ENCODE measurements around the gene METRN.

The METRN gene

GRCh38 chr16:670485-671352, 44.2 kb upstream of the METRN start:
- Histone ChIP-seq H3K4me1 (ENCODE audit: low read length) (peaks cover 11% of the 10 kb centered on the region; the same call in 1 of the 2 replicates), H3K36me3 (replicated peaks; ENCODE audit: insufficient read depth, low read length) (no peaks in the 10 kb centered on the region; the same call in 1 of the 2 replicates), H3F3A (ENCODE audit: insufficient read depth, low read length) (no peaks in the 10 kb centered on the region), H3K79me2 (ENCODE audit: low read length) (peaks cover 24% of the 10 kb centered on the region), H3K9me2 (replicated peaks; ENCODE audit: insufficient read depth, low read length) (no peaks in the 10 kb centered on the region), H3K4me3 (ENCODE audit: low read length) (no peak overlapping the region), H3K9me3 (replicated peaks; ENCODE audit: insufficient read depth, low read length) (no peaks in the 10 kb centered on the region), H3K4me2 (ENCODE audit: low read depth, low read length) (no peak overlapping the region), H3K27ac (ENCODE audit: low read length) (no peak overlapping the region), H3K9ac (ENCODE audit: low read length) (no peak overlapping the region), H3K27me3 (replicated peaks; ENCODE audit: insufficient read depth, low read length) (no peaks in the 10 kb centered on the region), H2AFZ (ENCODE audit: low read length) (no peak overlapping the region), H4K20me1 (ENCODE audit: insufficient read depth, low read length) (no peaks in the 10 kb centered on the region)
- TF ChIP-seq EZH2phosphoT487 (IDR thresholded peaks at IDR 0.05; ENCODE audit: low read length): no peak
- DNase-seq: no peak

- no peak overlapping the region for H3K27ac ChIP-seq (ENCODE audit: low read length)
- TF ChIP-seq EZH2phosphoT487 (IDR thresholded peaks at IDR 0.05; ENCODE audit: low read length) (no peak), EZH2 (optimal IDR thresholded peaks at IDR 0.05; ENCODE audit: low read depth, low read length) (no peak), CTCF (IDR thresholded peaks at IDR 0.05; ENCODE audit: low read length) (no peak)
These were observed 43.4 kb upstream of the METRN start for GRCh38 chr16:671353-672131.

GRCh38 chr16:672371-672770, 42.5 kb upstream of the METRN start:
- no peaks in the 10 kb centered on the region; the same call in 1 of the 2 replicates for H3K36me3 ChIP-seq (replicated peaks; ENCODE audit: insufficient read depth, low read length)
- no peaks in the 10 kb centered on the region for H4K20me1 ChIP-seq (ENCODE audit: insufficient read depth, low read length)
- H3K4me3 ChIP-seq (ENCODE audit: low read length): no peak overlapping the region
- H2AFZ ChIP-seq (ENCODE audit: low read length): no peak overlapping the region
- H3F3A ChIP-seq (ENCODE audit: insufficient read depth, low read length): no peaks in the 10 kb centered on the region
- H3K27me3 ChIP-seq (replicated peaks; ENCODE audit: insufficient read depth, low read length): no peaks in the 10 kb centered on the region
- peaks cover 9% of the 10 kb centered on the region; the same call in 1 of the 2 replicates for H3K4me1 ChIP-seq (ENCODE audit: low read length)
- peaks cover 24% of the 10 kb centered on the region for H3K79me2 ChIP-seq (ENCODE audit: low read length)
- no peaks in the 10 kb centered on the region for H3K9me3 ChIP-seq (replicated peaks; ENCODE audit: insufficient read depth, low read length)
- H3K9me2 ChIP-seq (replicated peaks; ENCODE audit: insufficient read depth, low read length): no peaks in the 10 kb centered on the region
- H3K4me2 ChIP-seq (ENCODE audit: low read depth, low read length): no peak overlapping the region
- no peak overlapping the region for H3K9ac ChIP-seq (ENCODE audit: low read length)
- DNase-seq: no peak
- H3K27ac ChIP-seq (ENCODE audit: low read length): no peak overlapping the region
- TF ChIP-seq EZH2 (optimal IDR thresholded peaks at IDR 0.05; ENCODE audit: low read depth, low read length) (no peak), CTCF (IDR thresholded peaks at IDR 0.05; ENCODE audit: low read length) (no peak), EZH2phosphoT487 (IDR thresholded peaks at IDR 0.05; ENCODE audit: low read length) (no peak)

More at GRCh38 chr16:671353-672131, 43.4 kb upstream of the METRN start:
- no peak overlapping the region for H3K4me2 ChIP-seq (ENCODE audit: low read depth, low read length)
- H3F3A ChIP-seq (ENCODE audit: insufficient read depth, low read length): no peaks in the 10 kb centered on the region
- no peaks in the 10 kb centered on the region for H4K20me1 ChIP-seq (ENCODE audit: insufficient read depth, low read length)
- H3K4me3 ChIP-seq (ENCODE audit: low read length): no peak overlapping the region
- DNase-seq: no peak
- peaks cover 11% of the 10 kb centered on the region; the same call in 1 of the 2 replicates for H3K4me1 ChIP-seq (ENCODE audit: low read length)
- peaks cover 24% of the 10 kb centered on the region for H3K79me2 ChIP-seq (ENCODE audit: low read length)
- no peak overlapping the region for H3K9ac ChIP-seq (ENCODE audit: low read length)
- H3K9me3 ChIP-seq (replicated peaks; ENCODE audit: insufficient read depth, low read length): no peaks in the 10 kb centered on the region
- no peak overlapping the region for H2AFZ ChIP-seq (ENCODE audit: low read length)
- H3K36me3 ChIP-seq (replicated peaks; ENCODE audit: insufficient read depth, low read length): no peaks in the 10 kb centered on the region; the same call in 1 of the 2 replicates
- H3K27me3 ChIP-seq (replicated peaks; ENCODE audit: insufficient read depth, low read length): no peaks in the 10 kb centered on the region
- no peaks in the 10 kb centered on the region for H3K9me2 ChIP-seq (replicated peaks; ENCODE audit: insufficient read depth, low read length)

All from MM.1S (cell line).